Islet of Langerhans (tissue), 1 donor: ENCODE results near the gene SERTAD2.

Source experiments
- FAIRE-seq: peaks from one replicate; lab custom pipeline; 2011; peaks lifted over from hg19 to GRCh38; lab: Jason Lieb, UNC

Gene SERTAD2

GRCh38 chr2:64646007-64646880, 7.5 kb downstream of the SERTAD2 start:
- peak; percentile 49 for FAIRE-seq

- FAIRE-seq, result no peak
These were observed 9.0 kb downstream of the SERTAD2 start for GRCh38 chr2:64644458-64645382.

DNA sequence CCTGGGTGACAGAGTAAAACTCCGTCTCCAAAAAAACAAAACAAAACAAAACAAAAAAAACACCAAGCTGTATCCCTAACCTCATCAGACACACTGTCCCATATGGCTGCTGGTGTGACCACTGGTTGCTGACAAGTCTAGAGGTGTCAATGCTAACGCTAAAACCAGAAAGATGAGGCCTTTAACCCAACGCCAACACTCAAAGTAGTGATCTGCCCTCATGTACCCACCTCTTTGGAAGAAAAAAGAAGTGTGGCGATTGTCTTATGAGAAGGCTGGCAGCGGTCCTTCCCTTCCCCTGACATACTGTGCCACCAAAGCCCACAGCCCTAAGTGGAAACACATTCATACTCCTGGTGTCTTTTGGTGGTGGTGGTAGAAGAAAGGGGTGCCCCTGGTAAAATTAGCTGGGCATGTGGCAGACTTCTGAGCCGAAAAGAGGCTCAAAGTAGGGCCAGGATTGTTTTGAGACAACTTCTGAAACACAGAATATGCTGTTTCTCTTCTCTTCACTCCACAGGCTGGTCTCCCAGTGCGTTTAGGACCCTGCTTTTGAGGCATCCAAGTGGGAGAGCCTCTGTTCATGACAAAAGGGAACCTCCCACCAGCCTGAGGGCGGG, 9.8 kb downstream of the SERTAD2 start:
- FAIRE-seq, result no peak

DNA sequence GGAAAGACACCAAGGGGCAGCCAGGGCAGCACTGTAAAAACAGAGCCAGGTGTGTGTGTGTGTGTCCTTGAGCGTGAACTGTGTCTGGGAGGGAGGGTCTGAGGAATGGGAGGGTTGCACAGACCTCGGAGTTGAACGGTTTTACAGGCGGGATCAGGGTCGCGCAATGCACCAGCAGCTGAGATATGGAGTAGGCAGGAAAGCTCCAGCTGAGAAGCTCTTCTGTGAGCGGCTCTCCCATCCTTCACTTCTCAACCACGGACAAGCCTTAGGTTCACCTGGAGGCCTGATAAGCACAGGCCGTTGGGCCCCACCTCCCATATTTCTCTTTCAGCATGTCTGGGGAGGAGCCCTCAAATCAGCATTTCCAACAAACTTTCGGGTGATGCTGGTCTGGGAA, 12.1 kb downstream of the SERTAD2 start:
- FAIRE-seq, result no peak

- no peak for FAIRE-seq
These were observed 13.3 kb downstream of the SERTAD2 start for GRCh38 chr2:64640153-64641044.

DNA sequence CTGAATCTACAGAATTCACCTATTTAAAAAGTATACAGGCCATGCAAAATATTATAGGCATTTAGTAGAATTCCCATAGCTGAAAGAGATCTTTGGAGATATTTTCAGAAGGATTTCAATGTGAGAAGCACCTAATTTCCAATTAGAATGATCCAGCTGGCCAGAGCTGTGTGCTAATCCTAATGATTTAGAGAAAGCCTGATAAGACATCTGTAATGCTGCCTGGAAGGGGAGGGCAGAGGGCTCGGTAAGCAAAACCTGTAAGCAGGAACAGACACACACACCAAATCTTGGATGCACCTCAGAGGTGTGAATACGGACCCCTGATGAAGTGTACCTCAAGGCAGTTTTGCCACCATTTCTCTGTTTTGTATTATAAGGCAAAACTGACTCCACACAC, 14.0 kb downstream of the SERTAD2 start:
- no peak for FAIRE-seq

DNA sequence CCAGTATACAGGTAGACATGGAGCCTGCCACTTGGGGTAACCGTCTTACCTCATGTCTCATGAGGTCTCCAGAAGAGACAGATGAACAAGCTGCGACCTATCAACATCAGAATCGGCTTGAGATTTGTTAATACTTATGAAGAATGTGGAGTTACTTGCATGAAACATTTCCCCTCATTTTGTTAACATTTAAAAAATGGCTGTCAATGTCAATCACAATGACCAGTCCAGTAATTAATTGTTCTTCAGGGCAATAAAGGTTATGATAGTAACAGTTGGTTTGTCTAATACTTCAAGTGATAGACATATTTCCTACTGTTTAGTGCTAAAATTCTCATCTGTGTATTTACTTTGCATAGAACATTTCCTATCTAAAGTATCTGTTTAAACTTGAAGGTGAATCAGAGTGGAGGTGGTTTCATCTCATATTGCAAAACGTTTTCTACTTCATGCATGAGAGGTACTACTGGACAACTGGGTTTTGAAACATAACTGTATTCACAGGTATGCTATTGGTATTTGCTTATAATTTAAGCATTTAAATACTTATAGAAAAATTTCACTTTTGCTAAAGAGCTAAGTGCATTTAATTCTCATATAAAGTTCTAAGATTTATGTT, 15.1 kb downstream of the SERTAD2 start:
- FAIRE-seq, result no peak

DNA sequence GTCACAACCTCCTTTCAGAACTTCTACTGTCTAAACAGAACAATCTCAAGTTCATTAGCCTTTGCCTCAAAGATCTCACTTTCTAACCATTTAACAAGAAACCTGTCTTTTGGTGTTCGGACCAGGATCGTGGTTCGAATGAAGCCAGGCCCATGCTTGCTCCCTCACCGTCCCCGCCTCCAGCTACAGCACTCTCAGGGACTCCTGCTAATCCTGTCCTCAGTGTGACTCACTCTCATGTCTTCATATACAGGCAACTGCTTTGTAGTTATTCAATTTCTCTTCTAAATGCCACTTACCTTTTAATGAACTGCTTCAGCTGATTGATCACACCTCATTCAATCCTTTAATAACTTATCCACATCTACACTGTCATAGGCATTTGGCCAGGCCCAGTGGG, 15.8 kb downstream of the SERTAD2 start:
- no peak for FAIRE-seq

DNA sequence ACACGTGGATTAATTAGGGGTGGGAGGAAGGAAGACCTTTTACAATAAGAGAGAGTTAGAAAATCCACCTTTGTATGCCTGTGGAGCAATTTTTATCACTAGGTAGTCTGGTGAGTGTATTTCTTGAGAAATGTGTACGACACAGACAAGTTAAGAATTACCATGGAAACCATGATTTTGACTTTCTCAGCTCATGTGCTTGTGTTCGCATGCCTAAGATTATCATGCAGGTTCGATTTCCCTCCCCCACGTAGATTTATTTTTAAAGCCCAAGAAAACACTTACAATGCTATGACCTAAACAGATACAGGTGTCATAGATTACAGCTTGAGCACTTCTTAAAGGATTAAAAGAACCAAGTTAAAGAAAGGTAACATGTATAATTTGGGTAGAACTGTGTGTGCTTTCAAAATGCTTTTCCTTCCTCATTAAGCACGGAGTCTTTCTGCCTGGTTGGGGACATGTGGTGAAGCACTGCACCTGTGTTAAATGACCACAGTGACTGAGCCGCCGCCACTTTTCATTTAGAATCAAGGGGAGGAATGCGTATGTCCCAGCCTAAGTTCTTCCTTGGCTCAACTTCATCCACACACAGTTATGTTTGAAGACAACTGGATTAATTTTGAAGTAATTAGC, 16.6 kb downstream of the SERTAD2 start:
- FAIRE-seq, result no peak

DNA sequence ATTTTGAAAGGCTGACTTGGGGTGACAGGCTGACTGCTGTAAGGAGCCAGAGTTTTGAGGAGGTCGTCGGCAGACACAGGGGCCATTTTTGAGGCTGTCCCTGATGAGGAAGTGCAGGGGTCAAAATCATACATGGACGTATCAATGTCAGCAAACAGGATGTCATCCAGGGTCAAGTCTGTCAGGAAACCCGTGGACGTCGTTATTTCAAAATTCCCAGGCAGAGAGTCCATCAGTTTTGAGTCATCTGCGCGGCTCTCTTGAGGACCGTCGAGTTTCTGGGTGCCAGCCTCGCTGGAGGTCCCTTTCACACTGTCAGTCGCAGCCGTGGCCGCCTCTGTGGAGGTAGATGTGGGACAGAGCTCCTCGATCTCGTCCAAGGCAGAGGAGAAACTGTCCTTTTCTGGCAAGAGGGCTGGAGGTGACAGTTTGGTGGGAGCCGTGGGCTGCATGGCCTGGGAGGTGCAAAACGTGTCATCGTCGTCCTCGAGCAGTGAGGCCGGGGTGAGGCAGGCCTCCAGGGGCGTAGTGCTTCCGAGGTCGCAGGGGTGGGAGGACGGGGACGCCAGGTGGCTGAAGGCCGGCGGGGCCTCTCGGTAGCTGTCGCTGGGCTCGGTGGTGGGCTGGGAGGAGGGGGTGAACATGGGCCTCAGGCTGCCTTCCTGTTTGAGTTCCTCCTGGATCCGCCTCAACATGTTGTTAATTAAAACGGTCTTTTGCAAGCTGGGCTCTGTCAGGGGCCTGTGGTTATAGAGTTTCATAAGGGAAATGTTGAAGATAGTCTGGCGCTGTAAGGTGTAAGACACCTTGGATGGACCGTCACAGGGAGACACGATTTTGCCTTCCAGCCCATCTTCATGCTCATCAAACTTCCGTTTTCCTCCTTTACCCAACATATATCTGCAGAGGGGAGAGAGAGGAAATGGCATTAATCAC, 17.5 kb downstream of the SERTAD2 start:
- no peak for FAIRE-seq

DNA sequence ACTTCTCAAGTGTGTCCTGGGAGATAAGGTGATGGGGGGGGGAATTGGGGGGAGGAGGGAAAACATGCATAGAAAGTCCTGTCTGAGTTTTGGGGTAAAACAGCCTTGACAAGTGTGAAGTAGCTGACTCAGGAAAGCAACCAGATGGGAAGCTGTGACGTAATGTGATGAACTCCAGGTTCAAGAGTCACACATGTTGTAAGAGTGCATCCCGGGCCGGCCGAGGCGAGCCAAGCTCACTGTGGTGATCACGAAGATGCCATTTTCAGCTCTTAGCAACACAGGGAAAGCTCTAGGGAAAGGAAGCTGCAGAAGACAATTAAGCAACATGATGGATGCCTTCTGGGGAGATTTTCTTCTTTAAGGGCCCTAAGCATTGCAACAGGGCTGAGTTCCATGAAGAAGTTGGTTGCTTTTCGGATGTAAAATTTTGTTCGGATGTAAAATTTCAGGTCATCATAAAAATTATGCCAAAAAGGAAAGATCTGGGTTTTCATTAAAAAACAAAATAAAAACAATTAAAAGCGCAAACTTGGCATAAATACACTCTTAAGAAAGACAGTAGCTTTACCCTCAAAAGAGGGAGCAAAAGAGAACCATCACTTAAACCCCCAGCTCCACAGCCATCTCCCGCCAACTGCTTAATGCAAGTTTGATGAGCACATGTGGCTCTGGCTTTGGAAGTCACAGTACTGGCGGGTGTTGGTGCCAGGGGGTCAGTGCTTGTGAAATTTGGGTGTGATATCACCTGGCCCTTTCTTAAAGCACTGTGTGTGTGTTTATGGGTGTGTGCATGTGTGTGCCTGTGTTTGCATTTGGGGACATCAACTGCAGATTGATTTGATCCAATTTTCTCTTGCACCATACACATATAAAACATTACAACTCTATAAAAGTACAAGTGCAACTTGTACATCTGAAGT, 19.1 kb downstream of the SERTAD2 start:
- no peak for FAIRE-seq

- no peak for FAIRE-seq
These were observed 20.6 kb downstream of the SERTAD2 start for GRCh38 chr2:64632835-64633819.

DNA sequence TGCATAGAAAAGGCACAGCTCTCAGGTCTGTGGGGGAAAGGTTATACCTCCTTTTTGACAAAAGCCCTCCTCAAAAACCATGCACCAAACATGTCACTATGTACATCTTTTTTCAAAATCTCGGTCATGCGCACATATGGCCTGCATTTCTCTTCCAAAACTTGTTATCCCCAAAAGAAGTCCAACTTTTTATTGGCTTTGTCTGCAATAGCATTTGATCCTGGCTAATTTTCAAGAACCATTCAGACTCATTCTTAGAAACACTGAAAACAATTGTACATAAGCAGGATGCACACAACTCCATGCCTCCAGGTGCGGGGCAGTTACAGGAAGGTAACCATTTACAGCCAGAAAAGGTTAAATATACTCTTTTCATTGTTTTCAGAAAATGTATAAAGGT, 21.9 kb downstream of the SERTAD2 start:
- no peak for FAIRE-seq

DNA sequence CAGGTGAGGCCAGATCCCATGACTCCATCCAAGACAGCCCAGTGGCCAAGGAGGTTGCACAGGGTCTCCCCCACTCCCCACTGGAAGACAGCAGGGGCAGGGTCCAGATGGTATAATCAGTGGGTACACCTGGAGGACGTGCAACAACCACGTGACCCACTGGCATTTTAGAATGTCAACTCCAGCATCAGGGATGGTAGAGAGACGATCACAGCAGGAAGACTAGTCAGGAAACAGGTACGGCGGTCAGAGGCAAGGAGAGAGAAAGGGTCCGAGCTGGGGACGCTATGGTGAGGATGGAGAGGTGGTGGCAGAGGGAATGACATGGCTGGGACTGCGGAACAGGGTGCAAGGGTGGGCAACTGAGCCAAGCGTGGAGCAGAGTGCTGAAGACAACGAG, 23.0 kb downstream of the SERTAD2 start:
- no peak for FAIRE-seq

GRCh38 chr2:64629875-64630274, 23.8 kb downstream of the SERTAD2 start:
- no peak for FAIRE-seq

- no peak for FAIRE-seq
These were observed 24.4 kb downstream of the SERTAD2 start for GRCh38 chr2:64629329-64629781.
